Activated CD4-positive, alpha-beta T cell treated with anti-CD3 and anti-CD28 coated beads for 24 hours (primary cell): ENCODE measurements around the gene PROM1.

Experiments
- DNase-seq, 2 donors: peaks; one replicate each; pipeline ENCODE4 v3.0.0-alpha.2; 2020; ENCODE audit warnings: low read depth in 2 of 2

PROM1 gene

GRCh38 chr4:16062601-16063000, 21.2 kb downstream of the PROM1 start:
- DNase-seq: no peak

GRCh38 chr4:16056681-16057385, 27.0 kb downstream of the PROM1 start:
- DNase-seq: no peak

- no peak for DNase-seq
These were observed 27.9 kb downstream of the PROM1 start for GRCh38 chr4:16055873-16056272.

- DNase-seq: no peak
These were observed 28.4 kb downstream of the PROM1 start for GRCh38 chr4:16055471-16055870.

GRCh38 chr4:16052939-16053338, 30.9 kb downstream of the PROM1 start:
- no peak for DNase-seq

GRCh38 chr4:16051980-16052379, 31.8 kb downstream of the PROM1 start:
- no peak for DNase-seq

GRCh38 chr4:16051132-16051531, 32.7 kb downstream of the PROM1 start:
- no peak for DNase-seq

- no peak for DNase-seq
These were observed 33.2 kb downstream of the PROM1 start for GRCh38 chr4:16050669-16051068.

GRCh38 chr4:16048619-16049419, 35.0 kb downstream of the PROM1 start:
- DNase-seq: no peak

- no peak for DNase-seq
These were observed 38.1 kb downstream of the PROM1 start for GRCh38 chr4:16045687-16046086.

- DNase-seq: no peak
These were observed 40.0 kb downstream of the PROM1 start for GRCh38 chr4:16043642-16044498.

- no peak for DNase-seq
These were observed 44.7 kb downstream of the PROM1 start for GRCh38 chr4:16039139-16039538.

- DNase-seq: no peak
These were observed 45.9 kb downstream of the PROM1 start for GRCh38 chr4:16037901-16038300.

- no peak for DNase-seq
These were observed 48.0 kb downstream of the PROM1 start for GRCh38 chr4:16035843-16036242.

- no peak for DNase-seq
These were observed 49.6 kb downstream of the PROM1 start for GRCh38 chr4:16034010-16034748.

GRCh38 chr4:16032396-16032770, 51.4 kb downstream of the PROM1 start:
- no peak for DNase-seq

- DNase-seq: no peak
These were observed 52.1 kb downstream of the PROM1 start for GRCh38 chr4:16031546-16032395.

- no peak for DNase-seq
These were observed 53.9 kb downstream of the PROM1 start for GRCh38 chr4:16029886-16030285.

GRCh38 chr4:16029262-16029661, 54.6 kb downstream of the PROM1 start:
- DNase-seq: no peak

GRCh38 chr4:16027626-16028025, 56.2 kb downstream of the PROM1 start:
- no peak for DNase-seq

- DNase-seq: no peak
These were observed 56.7 kb downstream of the PROM1 start for GRCh38 chr4:16027114-16027513.
